IMR-90 (cell line): ENCODE data around the gene FAM53B. TPM values are rescaled to one million over a fixed set of nuclear protein-coding genes. Genes with fewer than 3 reads are reported as not detected.
A peak's percentile ranks its signal among the peaks of the same experiment; 100 is the strongest.

Source experiments
- ATAC-seq: fragments of 200-7000 bp; cut with Tn5 transposase; 2 replicates; pipeline ENCODE4 v1.9.1; 2020; ENCODE audit warnings: low read depth, mild to moderate bottlenecking, moderate library complexity
- BruUV-seq: library from RNA; stranded (reverse); fragments of 400-500 nt; replicated peaks from 2 replicates; lab custom pipeline; 2021; lab: Mats Ljungman, UMichigan
- CTCF ChIA-PET: fragments of 300-600 bp; formaldehyde crosslinking; extraction: SDS; loops from one replicate; lab custom pipeline; 2021; ENCODE audit warnings: antibody characterized with exemption; lab: Yijun Ruan, JAX
- POLR2A ChIA-PET: fragments of 300-600 bp; sonication (Branson Sonifier 250); formaldehyde crosslinking; loops from one replicate; lab custom pipeline; 2022; ENCODE audit warnings: antibody characterized with exemption; ENCODE audit not compliant: unreplicated experiment; lab: Charles Lee
- DNase-seq: peaks from one replicate; pipeline ENCODE4 v3.0.0; 2013
- H2AFZ ChIP-seq: replicated peaks from 2 replicates; pipeline ENCODE3; 2013; ENCODE audit warnings: low read length, mild to moderate bottlenecking; ENCODE audit not compliant: poor library complexity
- H2AK5ac ChIP-seq: 2 replicates; pipeline ENCODE4 v1.6.1; 2013; ENCODE audit warnings: low read depth, low read length, inconsistent platforms
- H2AK9ac ChIP-seq: replicated peaks from 2 replicates; pipeline ENCODE3; 2013; ENCODE audit warnings: mild to moderate bottlenecking, low read depth, low read length, moderate library complexity; ENCODE audit not compliant: poor library complexity
- H2BK120ac ChIP-seq: 2 replicates; pipeline ENCODE4 v1.6.1; 2013; ENCODE audit warnings: low read depth, low read length, inconsistent platforms
- H2BK15ac ChIP-seq: 3 replicates; pipeline ENCODE4 v1.6.1; 2013; ENCODE audit warnings: low read depth, low read length, inconsistent platforms
- H2BK20ac ChIP-seq: 2 replicates; pipeline ENCODE4 v1.6.1; 2013; ENCODE audit warnings: low read depth, mild to moderate bottlenecking, inconsistent platforms, low read length, moderate library complexity
- H2BK5ac ChIP-seq: 2 replicates; pipeline ENCODE4 v1.6.1; 2013; ENCODE audit warnings: mild to moderate bottlenecking, low read depth, low read length, inconsistent platforms; ENCODE audit not compliant: poor library complexity, severe bottlenecking
- H3K14ac ChIP-seq: replicated peaks from 2 replicates; pipeline ENCODE4 v1.6.1; 2013; ENCODE audit warnings: low read depth, low read length, inconsistent platforms
- H3K18ac ChIP-seq: 2 replicates; pipeline ENCODE4 v1.6.1; 2013; ENCODE audit warnings: low read depth, low read length, control low read depth
- H3K23ac ChIP-seq: 2 replicates; pipeline ENCODE4 v1.6.1; 2013; ENCODE audit warnings: low read depth, low read length, inconsistent platforms
- H3K27ac ChIP-seq: 2 replicates; pipeline ENCODE4 v1.5.1; 2013; ENCODE audit warnings: mild to moderate bottlenecking, control low read depth, low read length; ENCODE audit not compliant: insufficient read depth
- H3K27me3 ChIP-seq: 2 replicates; pipeline ENCODE4 v1.6.1; 2013; ENCODE audit warnings: low read length; ENCODE audit not compliant: control insufficient read depth, insufficient read depth
- H3K36me3 ChIP-seq: 2 replicates; pipeline ENCODE4 v1.6.1; 2013; ENCODE audit warnings: low read length, mixed read lengths; ENCODE audit not compliant: control insufficient read depth, insufficient read depth
- H3K4ac ChIP-seq: 2 replicates; pipeline ENCODE4 v1.6.1; 2013; ENCODE audit warnings: low read depth, low read length, inconsistent platforms
- H3K4me1 ChIP-seq: 2 replicates; pipeline ENCODE4 v1.6.1; 2013; ENCODE audit warnings: low read length, mixed read lengths; ENCODE audit not compliant: control insufficient read depth, insufficient read depth
- H3K4me2 ChIP-seq: 2 replicates; pipeline ENCODE4 v1.6.1; 2013; ENCODE audit warnings: low read depth, mild to moderate bottlenecking, control low read depth, low read length, moderate library complexity
- H3K4me3 ChIP-seq: 2 replicates; pipeline ENCODE4 v1.5.1; 2013; ENCODE audit warnings: low read depth, mild to moderate bottlenecking, control low read depth, low read length, moderate library complexity; ENCODE audit not compliant: insufficient read depth
- H3K56ac ChIP-seq: 2 replicates; pipeline ENCODE4 v1.6.1; 2013; ENCODE audit warnings: low read length, inconsistent platforms; ENCODE audit not compliant: insufficient read depth; ENCODE audit errors: extremely low read depth
- H3K79me1 ChIP-seq, 2 experiments: 2 replicates each; pipeline ENCODE4 v1.6.1; 2013; ENCODE audit warnings: low read length in 2 of 2, inconsistent platforms in 1 of 2, low read depth in 1 of 2
- H3K9ac ChIP-seq: 2 replicates; pipeline ENCODE4 v1.6.1; 2013; ENCODE audit warnings: low read depth, low read length, control low read depth
- H3K9me1 ChIP-seq: 2 replicates; pipeline ENCODE4 v1.6.1; 2013; ENCODE audit warnings: low read length, inconsistent platforms; ENCODE audit not compliant: insufficient read depth
- H3K9me3 ChIP-seq: 2 replicates; pipeline ENCODE4 v1.6.1; 2013; ENCODE audit warnings: low read length; ENCODE audit not compliant: control insufficient read depth, insufficient read depth
- H4K20me1 ChIP-seq: 2 replicates; pipeline ENCODE4 v1.6.1; 2013; ENCODE audit warnings: low read length, inconsistent platforms; ENCODE audit not compliant: insufficient read depth
- H4K5ac ChIP-seq: 2 replicates; pipeline ENCODE4 v1.6.1; 2013; ENCODE audit warnings: mild to moderate bottlenecking, low read depth, low read length, control low read depth
- H4K8ac ChIP-seq, 2 experiments: 2 replicates each; pipeline ENCODE4 v1.6.1; 2013; ENCODE audit warnings: low read depth in 2 of 2, low read length in 2 of 2, control low read depth in 1 of 2, inconsistent platforms in 1 of 2
- H4K91ac ChIP-seq: 2 replicates; pipeline ENCODE4 v1.6.1; 2013; ENCODE audit warnings: low read depth, low read length, inconsistent platforms; ENCODE audit not compliant: insufficient read depth
- BHLHE40 ChIP-seq: fragments of 150-350 bp; IDR thresholded peaks from 2 replicates; pipeline ENCODE4 v1.6.1; 2016; ENCODE audit warnings: mild to moderate bottlenecking, low read depth, low read length
- CEBPB ChIP-seq: IDR thresholded peaks from 2 replicates; pipeline ENCODE4 v1.6.1; 2012; ENCODE audit warnings: low read depth, low read length, improper control_type of control experiment
- CHD1 ChIP-seq: IDR thresholded peaks from 2 replicates; pipeline ENCODE4 v1.6.1; 2012; ENCODE audit warnings: low read depth, low read length, improper control_type of control experiment
- FOS ChIP-seq: fragments of 150-350 bp; IDR thresholded peaks from 2 replicates; pipeline ENCODE4 v1.6.1; 2016; ENCODE audit warnings: low read depth, low read length
- MAFK ChIP-seq: IDR thresholded peaks from 2 replicates; pipeline ENCODE4 v1.6.1; 2012; ENCODE audit warnings: low read depth, low read length, improper control_type of control experiment
- MAZ ChIP-seq: IDR thresholded peaks from 2 replicates; pipeline ENCODE4 v1.6.1; 2012; ENCODE audit warnings: low read depth, mild to moderate bottlenecking, low read length, improper control_type of control experiment, moderate library complexity, borderline replicate concordance
- MXI1 ChIP-seq: IDR thresholded peaks from 2 replicates; pipeline ENCODE4 v1.6.1; 2012; ENCODE audit warnings: low read depth, mild to moderate bottlenecking, low read length, moderate library complexity, borderline replicate concordance
- NFE2L2 ChIP-seq: fragments of 150-350 bp; IDR thresholded peaks from 2 replicates; pipeline ENCODE4 v1.6.1; 2016; ENCODE audit warnings: low read depth, mild to moderate bottlenecking, low read length
- POLR2A ChIP-seq: IDR thresholded peaks from 2 replicates; pipeline ENCODE4 v1.6.1; 2012; ENCODE audit warnings: mild to moderate bottlenecking, low read depth, low read length
- RAD21 ChIP-seq: IDR thresholded peaks from 2 replicates; pipeline ENCODE4 v1.6.1; 2012; ENCODE audit warnings: low read length, improper control_type of control experiment
- RCOR1 ChIP-seq: IDR thresholded peaks from 2 replicates; pipeline ENCODE4 v1.6.1; 2012; ENCODE audit warnings: mild to moderate bottlenecking, low read length, improper control_type of control experiment; ENCODE audit not compliant: insufficient replicate concordance
- RFX5 ChIP-seq: IDR thresholded peaks from 2 replicates; pipeline ENCODE4 v1.8.0; 2012; ENCODE audit warnings: low read depth, mild to moderate bottlenecking, low read length, moderate library complexity
- SMC3 ChIP-seq: fragments of 150-350 bp; IDR thresholded peaks from 2 replicates; pipeline ENCODE4 v1.6.1; 2016; ENCODE audit warnings: low read depth, mild to moderate bottlenecking, antibody characterized with exemption, low read length, moderate library complexity
- WGBS, 2 experiments: methylation state at CpG; one replicate each; pipeline versions ENCODE4 v1.1.5 to v1.1.7; 2013; ENCODE audit warnings: missing lambda C conversion rate in 2 of 2; ENCODE audit not compliant: insufficient read length in 1 of 2; ENCODE audit errors: extremely low coverage in 2 of 2; 5-methylcytosine and 5-hydroxymethylcytosine counted together
- dilution Hi-C: fragments of 300-500 bp; cut with HindIII; formaldehyde crosslinking; loops from one replicate; pipeline ENCODE4 v1.14.3; 2018; ENCODE audit warnings: low sequenced_read_pairs; ENCODE audit not compliant: unreplicated experiment
- in situ Hi-C: fragments of 300-500 bp; cut with MboI; formaldehyde crosslinking; loops from 3 replicates; pipeline ENCODE4 v1.14.3; 2019; ENCODE audit warnings: low sequenced_read_pairs, inconsistent platforms, mixed read lengths
- intact Hi-C: fragments of 100-400 bp; cut with micrococcal nuclease; formaldehyde crosslinking; loops from 2 replicates; pipeline ENCODE4 v1.10.0; 2022
- polyA plus RNA-seq, 3 experiments: library from polyadenylated mRNA; depleted of rRNA; stranded (reverse); fragments of >200 nt; gene quantifications; 2 replicates each; pipeline ENCODE4 v1.2.3, GENCODE V29; 2012; ENCODE audit warnings: low replicate concordance in 1 of 3
- total RNA-seq: library from RNA; depleted of rRNA; stranded (reverse); fragments of >200 nt; gene quantifications from 2 replicates; pipeline ENCODE4 v1.2.3, GENCODE V29; 2012
- TF ChIP-seq, protein P1 (sequence below): conservative IDR thresholded peaks from 2 replicates; pipeline ENCODE4 v1.5.1; 2012; ENCODE audit warnings: mild to moderate bottlenecking, low read depth, low read length, improper control_type of control experiment
- TF ChIP-seq, protein P2 (sequence below): fragments of 150-350 bp; IDR thresholded peaks from 2 replicates; pipeline ENCODE4 v1.6.1; 2016; ENCODE audit warnings: low read depth, mild to moderate bottlenecking, low read length, moderate library complexity, borderline replicate concordance
- TF ChIP-seq, protein P3 (sequence below): fragments of 150-350 bp; IDR thresholded peaks from 2 replicates; pipeline ENCODE4 v1.6.1; 2017; ENCODE audit warnings: mild to moderate bottlenecking, antibody characterized with exemption, low read length, low read depth

The FAM53B gene
- total and polyA plus RNA-seq, 2 of the 4 experiments (the other 2 are of a cell fraction): 3.8 to 5.7 TPM

DNA sequence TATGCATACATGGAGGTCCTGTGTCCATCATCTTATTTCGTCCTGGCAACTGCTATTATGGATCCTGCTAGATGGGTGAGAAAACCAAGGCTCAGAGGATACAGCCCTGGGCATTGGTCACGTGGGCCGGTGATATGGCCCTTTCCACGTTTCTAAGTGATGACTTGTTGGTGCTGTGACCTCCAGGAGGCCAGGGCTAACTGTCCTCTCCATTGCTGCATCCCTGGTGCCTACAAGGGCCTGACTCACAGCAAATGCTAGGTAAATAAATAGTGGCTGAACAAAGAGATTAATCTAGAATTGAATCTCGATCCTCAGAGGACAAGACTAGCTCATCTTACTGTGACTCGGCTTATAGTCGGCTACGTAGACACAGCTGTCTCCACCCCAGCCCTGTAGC lies 78.6 kb downstream of the FAM53B start:
- Histone ChIP-seq H2BK120ac (no peak overlapping the region), H2BK5ac (no peak overlapping the region), H3K18ac (no peak overlapping the region), H3K9ac (no peak overlapping the region), H3K23ac (no peak overlapping the region), H3K27ac (no peak overlapping the region), H4K91ac (no peak overlapping the region), H2AK9ac (peak overlapping the region; percentile 70), H2AK5ac (no peak overlapping the region), H3K79me1 (peaks cover 0 to 12% of the 10 kb centered on the region in 2 experiments; a peak in 3 of 4 replicates), H3K4me3 (no peak overlapping the region), H3K9me1 (peaks cover 23% of the 10 kb centered on the region), H3K4me2 (no peak overlapping the region), H3K9me3 (no peaks in the 10 kb centered on the region), H4K8ac (no peak overlapping the region), H2AFZ (peak overlapping the region; percentile 13), H2BK15ac (no peak overlapping the region), H3K14ac (no peak overlapping the region; the same call in 1 of the 2 replicates), H3K27me3 (no peaks in the 10 kb centered on the region), H4K20me1 (peaks cover 12% of the 10 kb centered on the region), H2BK20ac (0 out of 2 replicates have a peak overlapping the region, but pooled peaks have one; percentile 1), H3K36me3 (peaks cover 3% of the 10 kb centered on the region), H4K5ac (no peak overlapping the region), H3K4ac (0 out of 2 replicates have a peak overlapping the region, but pooled peaks have one; percentile 12), H3K4me1 (peaks cover 7% of the 10 kb centered on the region; the same call in 1 of the 2 replicates), H3K56ac (0 out of 2 replicates have a peak overlapping the region, but pooled peaks have one; percentile 22)
- dilution Hi-C loops: no loop called here
- POLR2A ChIA-PET: no interaction called here
- peak; percentile 66 for DNase-seq
- TF ChIP-seq, protein P1, sequence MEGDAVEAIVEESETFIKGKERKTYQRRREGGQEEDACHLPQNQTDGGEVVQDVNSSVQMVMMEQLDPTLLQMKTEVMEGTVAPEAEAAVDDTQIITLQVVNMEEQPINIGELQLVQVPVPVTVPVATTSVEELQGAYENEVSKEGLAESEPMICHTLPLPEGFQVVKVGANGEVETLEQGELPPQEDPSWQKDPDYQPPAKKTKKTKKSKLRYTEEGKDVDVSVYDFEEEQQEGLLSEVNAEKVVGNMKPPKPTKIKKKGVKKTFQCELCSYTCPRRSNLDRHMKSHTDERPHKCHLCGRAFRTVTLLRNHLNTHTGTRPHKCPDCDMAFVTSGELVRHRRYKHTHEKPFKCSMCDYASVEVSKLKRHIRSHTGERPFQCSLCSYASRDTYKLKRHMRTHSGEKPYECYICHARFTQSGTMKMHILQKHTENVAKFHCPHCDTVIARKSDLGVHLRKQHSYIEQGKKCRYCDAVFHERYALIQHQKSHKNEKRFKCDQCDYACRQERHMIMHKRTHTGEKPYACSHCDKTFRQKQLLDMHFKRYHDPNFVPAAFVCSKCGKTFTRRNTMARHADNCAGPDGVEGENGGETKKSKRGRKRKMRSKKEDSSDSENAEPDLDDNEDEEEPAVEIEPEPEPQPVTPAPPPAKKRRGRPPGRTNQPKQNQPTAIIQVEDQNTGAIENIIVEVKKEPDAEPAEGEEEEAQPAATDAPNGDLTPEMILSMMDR: no peak
- TF ChIP-seq POLR2A (no peak), CEBPB (peak; percentile 50), FOS (peak; percentile 65), MAZ (no peak), SMC3 (no peak), NFE2L2 (no peak), RAD21 (no peak), CHD1 (no peak), RCOR1 (no peak), RFX5 (no peak), BHLHE40 (0 out of 2 replicates have a peak, but pooled peaks have one; percentile 19), MAFK (no peak), MXI1 (no peak)
- TF ChIP-seq, protein P2, sequence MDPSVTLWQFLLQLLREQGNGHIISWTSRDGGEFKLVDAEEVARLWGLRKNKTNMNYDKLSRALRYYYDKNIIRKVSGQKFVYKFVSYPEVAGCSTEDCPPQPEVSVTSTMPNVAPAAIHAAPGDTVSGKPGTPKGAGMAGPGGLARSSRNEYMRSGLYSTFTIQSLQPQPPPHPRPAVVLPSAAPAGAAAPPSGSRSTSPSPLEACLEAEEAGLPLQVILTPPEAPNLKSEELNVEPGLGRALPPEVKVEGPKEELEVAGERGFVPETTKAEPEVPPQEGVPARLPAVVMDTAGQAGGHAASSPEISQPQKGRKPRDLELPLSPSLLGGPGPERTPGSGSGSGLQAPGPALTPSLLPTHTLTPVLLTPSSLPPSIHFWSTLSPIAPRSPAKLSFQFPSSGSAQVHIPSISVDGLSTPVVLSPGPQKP: no peak
- TF ChIP-seq, protein P3, sequence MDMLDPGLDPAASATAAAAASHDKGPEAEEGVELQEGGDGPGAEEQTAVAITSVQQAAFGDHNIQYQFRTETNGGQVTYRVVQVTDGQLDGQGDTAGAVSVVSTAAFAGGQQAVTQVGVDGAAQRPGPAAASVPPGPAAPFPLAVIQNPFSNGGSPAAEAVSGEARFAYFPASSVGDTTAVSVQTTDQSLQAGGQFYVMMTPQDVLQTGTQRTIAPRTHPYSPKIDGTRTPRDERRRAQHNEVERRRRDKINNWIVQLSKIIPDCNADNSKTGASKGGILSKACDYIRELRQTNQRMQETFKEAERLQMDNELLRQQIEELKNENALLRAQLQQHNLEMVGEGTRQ: peak; percentile 90
- CTCF ChIA-PET: no interaction called here
- intact Hi-C loops: no loop called here
- BruUV-seq: no TSS peak
- WGBS, 2 experiments: 33% methylated on average over 4 of the region's 8 CpGs; no CpG with 5 or more reads in 1 of the 2 experiments
- peak; percentile 74 for ATAC-seq
- in situ Hi-C loops: no loop called here
